SK-N-SH treated with all-trans-retinoic acid at 6 μM for 48 hours (cell line): ENCODE measurements around the gene SLC5A5.

Experiments used
- ATAC-seq: fragments of 200-7000 bp; cut with Tn5 transposase; 3 replicates; pipeline ENCODE4 v1.9.1; 2020; ENCODE audit warnings: mild to moderate bottlenecking, moderate library complexity
- ARNTL ChIP-seq: fragments of 450-650 bp; formaldehyde crosslinking; IDR thresholded peaks from 2 replicates; pipeline ENCODE4 v1.5.0; 2020; ENCODE audit warnings: low read depth, mild to moderate bottlenecking, moderate library complexity, borderline replicate concordance
- BACH2 ChIP-seq: fragments of 250-450 bp; sonication (Bioruptor Pico); IDR thresholded peaks from 2 replicates; pipeline ENCODE4 v1.9.0; 2021; ENCODE audit warnings: mild to moderate bottlenecking, borderline replicate concordance
- CREB5 ChIP-seq: fragments of 250-450 bp; sonication (Bioruptor Pico); IDR thresholded peaks from 2 replicates; pipeline ENCODE4 v1.5.1; 2020; ENCODE audit warnings: low read depth, mild to moderate bottlenecking, moderate library complexity
- CSDC2 ChIP-seq: fragments of 250-450 bp; sonication (Bioruptor Pico); IDR thresholded peaks from 2 replicates; pipeline ENCODE4 v1.5.0; 2020; ENCODE audit warnings: mild to moderate bottlenecking, moderate library complexity
- CSRNP3 ChIP-seq: fragments of 250-450 bp; sonication (Bioruptor Pico); IDR thresholded peaks from 2 replicates; pipeline ENCODE4 v1.5.1; 2021; ENCODE audit warnings: mild to moderate bottlenecking, moderate library complexity
- ESRRG ChIP-seq: fragments of 250-450 bp; sonication (Bioruptor Pico); IDR thresholded peaks from 2 replicates; pipeline ENCODE4 v1.6.1; 2021; ENCODE audit warnings: mild to moderate bottlenecking
- GLIS3 ChIP-seq: fragments of 250-450 bp; sonication (Bioruptor Pico); IDR thresholded peaks from 2 replicates; pipeline ENCODE4 v1.5.0; 2020; ENCODE audit warnings: mild to moderate bottlenecking, moderate library complexity
- ISL1 ChIP-seq: fragments of 250-450 bp; sonication (Bioruptor Pico); IDR thresholded peaks from 2 replicates; pipeline ENCODE4 v2.1.2; 2022; ENCODE audit warnings: mild to moderate bottlenecking, moderate library complexity
- OSR1 ChIP-seq: fragments of 250-450 bp; sonication (Bioruptor Pico); IDR thresholded peaks from 2 replicates; pipeline ENCODE4 v1.8.0; 2022; ENCODE audit warnings: moderate library complexity, mild to moderate bottlenecking, inconsistent platforms
- PATZ1 ChIP-seq: fragments of 250-450 bp; sonication (Bioruptor Pico); IDR thresholded peaks from 2 replicates; pipeline ENCODE4 v1.8.0; 2020; ENCODE audit warnings: mild to moderate bottlenecking, moderate library complexity, borderline replicate concordance
- POU6F1 ChIP-seq: fragments of 250-450 bp; sonication (Bioruptor Pico); IDR thresholded peaks from 2 replicates; pipeline ENCODE4 v1.8.0; 2021; ENCODE audit warnings: low read depth, mild to moderate bottlenecking, moderate library complexity, borderline replicate concordance
- PPARA ChIP-seq: fragments of 250-450 bp; sonication (Bioruptor Pico); IDR thresholded peaks from 2 replicates; pipeline ENCODE4 v1.5.0; 2020; ENCODE audit warnings: mild to moderate bottlenecking, borderline replicate concordance
- RARB ChIP-seq: fragments of 250-450 bp; sonication (Bioruptor Pico); IDR thresholded peaks from 2 replicates; pipeline ENCODE4 v1.8.0; 2021; ENCODE audit warnings: mild to moderate bottlenecking, moderate library complexity
- SNAI2 ChIP-seq: fragments of 250-450 bp; sonication (Bioruptor Pico); IDR thresholded peaks from 2 replicates; pipeline ENCODE4 v1.5.0; 2020; ENCODE audit warnings: mild to moderate bottlenecking, moderate library complexity
- TCF4 ChIP-seq: fragments of 250-450 bp; sonication (Bioruptor Pico); IDR thresholded peaks from 2 replicates; pipeline ENCODE4 v1.8.0; 2021; ENCODE audit warnings: mild to moderate bottlenecking, moderate library complexity, borderline replicate concordance
- TOX ChIP-seq: fragments of 250-450 bp; sonication (Bioruptor Pico); IDR thresholded peaks from 2 replicates; pipeline ENCODE4 v1.8.0; 2021; ENCODE audit warnings: mild to moderate bottlenecking, moderate library complexity, borderline replicate concordance
- ZC3H10 ChIP-seq: fragments of 250-450 bp; sonication (Bioruptor Pico); IDR thresholded peaks from 2 replicates; pipeline ENCODE4 v1.5.1; 2021; ENCODE audit warnings: mild to moderate bottlenecking, moderate library complexity
- ZFP3 ChIP-seq: fragments of 250-450 bp; sonication (Bioruptor Pico); IDR thresholded peaks from 2 replicates; pipeline ENCODE4 v1.5.0; 2020; ENCODE audit warnings: mild to moderate bottlenecking, moderate library complexity
- ZFP30 ChIP-seq: fragments of 450-650 bp; formaldehyde crosslinking; IDR thresholded peaks from 2 replicates; pipeline ENCODE4 v1.5.0; 2022; ENCODE audit warnings: mild to moderate bottlenecking, moderate library complexity
- ZNF565 ChIP-seq: fragments of 450-650 bp; formaldehyde crosslinking; conservative IDR thresholded peaks from 2 replicates; pipeline ENCODE4 v1.5.0; 2020; ENCODE audit warnings: low read depth, mild to moderate bottlenecking, moderate library complexity
- ZNF70 ChIP-seq: fragments of 450-650 bp; formaldehyde crosslinking; IDR thresholded peaks from 2 replicates; pipeline ENCODE4 v1.5.0; 2020; ENCODE audit warnings: mild to moderate bottlenecking, moderate library complexity
- ZNF8 ChIP-seq: fragments of 450-650 bp; formaldehyde crosslinking; IDR thresholded peaks from 2 replicates; pipeline ENCODE4 v1.5.0; 2020; ENCODE audit warnings: mild to moderate bottlenecking, moderate library complexity

SLC5A5 gene

GRCh38 chr19:17831419-17831888 is 40.3 kb upstream of the SLC5A5 start:
- no peak for TF ChIP-seq ARNTL (CRISPR knock-in tag)
- TF ChIP-seq ZNF70 (CRISPR knock-in tag): no peak
- no peak for TF ChIP-seq CSDC2 (CRISPR knock-in tag)
- no peak for TF ChIP-seq RARB (CRISPR knock-in tag)
- TF ChIP-seq CREB5 (CRISPR knock-in tag): no peak
- TF ChIP-seq OSR1: no peak
- no peak for TF ChIP-seq ZC3H10
- no peak for TF ChIP-seq TCF4
- no peak for TF ChIP-seq ZFP3 (CRISPR knock-in tag)
- TF ChIP-seq ZNF8 (CRISPR knock-in tag): no peak
- TF ChIP-seq SNAI2 (CRISPR knock-in tag): no peak
- TF ChIP-seq CSRNP3 (CRISPR knock-in tag): no peak
- no peak for TF ChIP-seq ZNF565
- TF ChIP-seq GLIS3 (CRISPR knock-in tag): no peak
- no peak for TF ChIP-seq POU6F1 (CRISPR knock-in tag)
- TF ChIP-seq TOX (CRISPR knock-in tag): no peak
- TF ChIP-seq ESRRG: no peak

GRCh38 chr19:17832443-17833208 is 39.1 kb upstream of the SLC5A5 start:
- no peak for ATAC-seq
- TF ChIP-seq ARNTL (CRISPR knock-in tag): no peak
- TF ChIP-seq ZNF70 (CRISPR knock-in tag): no peak
- TF ChIP-seq TOX (CRISPR knock-in tag): no peak
- no peak for TF ChIP-seq ZFP30
- TF ChIP-seq RARB (CRISPR knock-in tag): no peak
- TF ChIP-seq PATZ1: no peak
- TF ChIP-seq CREB5 (CRISPR knock-in tag): no peak
- TF ChIP-seq TCF4: no peak
- no peak for TF ChIP-seq ZC3H10
- no peak for TF ChIP-seq ZNF565
- TF ChIP-seq ESRRG: no peak
- TF ChIP-seq POU6F1 (CRISPR knock-in tag): no peak
- no peak for TF ChIP-seq SNAI2 (CRISPR knock-in tag)
- no peak for TF ChIP-seq OSR1
- TF ChIP-seq ISL1: no peak
- no peak for TF ChIP-seq ZNF8 (CRISPR knock-in tag)
- no peak for TF ChIP-seq BACH2 (CRISPR knock-in tag)
- no peak for TF ChIP-seq CSDC2 (CRISPR knock-in tag)
- TF ChIP-seq CSRNP3 (CRISPR knock-in tag): no peak
- TF ChIP-seq PPARA: no peak

More at GRCh38 chr19:17831419-17831888, 40.3 kb upstream of the SLC5A5 start:
- no peak for ATAC-seq
